NCI-H2107 (cell line): ENCODE measurements around the gene PI4KB.

Experiments
- DNase-seq: peaks from one replicate; lab custom pipeline; 2025; lab: John Stamatoyannopoulos, UW

Gene PI4KB

DNA sequence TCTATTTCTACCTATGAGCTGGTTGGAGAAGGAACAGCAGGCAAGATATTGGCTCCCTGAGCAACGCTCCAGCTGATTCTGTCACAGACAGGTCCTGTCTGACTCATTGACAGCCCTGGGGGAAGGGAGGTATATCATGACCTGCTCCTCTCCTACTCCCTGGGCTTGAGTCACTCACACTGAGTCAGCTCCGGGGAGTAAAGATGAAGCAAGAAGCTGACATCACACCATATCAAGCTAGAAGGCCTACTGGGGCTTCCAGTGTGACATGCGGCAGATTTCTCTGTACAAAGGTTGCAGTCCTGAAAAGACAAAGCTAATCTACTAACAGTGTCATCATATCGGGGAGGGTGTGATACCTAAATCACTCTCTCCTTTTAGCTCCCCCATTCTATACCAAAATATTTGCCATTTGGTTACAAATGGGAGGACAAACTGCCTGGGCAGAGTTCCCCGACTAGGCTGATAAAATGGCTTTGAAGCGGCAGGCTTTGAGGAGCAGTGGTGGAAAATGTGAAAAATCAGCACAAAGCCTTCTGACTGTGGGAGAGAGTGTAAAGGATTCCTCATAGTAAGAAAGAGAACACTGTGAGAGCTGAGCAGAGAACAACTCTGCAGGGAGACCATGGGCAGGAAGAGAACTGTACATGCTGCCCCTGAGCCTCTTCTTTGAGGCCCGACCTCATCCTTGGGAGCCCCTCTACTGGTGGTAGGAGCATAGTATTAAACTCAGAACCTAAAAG, 15.5 kb downstream of the PI4KB start:
- no peak for DNase-seq

DNA sequence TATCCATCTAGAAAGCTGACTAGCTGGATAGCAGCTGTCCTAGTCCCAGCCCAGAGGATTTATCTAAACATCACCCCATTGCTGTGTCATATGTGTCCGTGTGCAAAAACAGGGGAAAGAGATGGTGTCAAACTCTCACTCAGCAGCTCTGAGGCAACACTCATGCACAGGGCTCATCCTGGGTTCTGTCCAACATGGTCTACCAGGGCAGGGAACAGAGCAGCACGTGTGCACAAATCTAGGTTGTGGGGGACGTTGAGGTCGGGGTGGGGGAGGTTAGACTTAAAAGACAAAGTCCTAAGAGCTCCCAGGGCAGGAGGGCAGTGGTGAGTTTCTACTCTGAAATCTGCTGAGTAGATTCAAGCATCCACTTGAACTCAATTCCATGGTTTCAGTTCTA, 16.2 kb downstream of the PI4KB start:
- DNase-seq = no peak

DNA sequence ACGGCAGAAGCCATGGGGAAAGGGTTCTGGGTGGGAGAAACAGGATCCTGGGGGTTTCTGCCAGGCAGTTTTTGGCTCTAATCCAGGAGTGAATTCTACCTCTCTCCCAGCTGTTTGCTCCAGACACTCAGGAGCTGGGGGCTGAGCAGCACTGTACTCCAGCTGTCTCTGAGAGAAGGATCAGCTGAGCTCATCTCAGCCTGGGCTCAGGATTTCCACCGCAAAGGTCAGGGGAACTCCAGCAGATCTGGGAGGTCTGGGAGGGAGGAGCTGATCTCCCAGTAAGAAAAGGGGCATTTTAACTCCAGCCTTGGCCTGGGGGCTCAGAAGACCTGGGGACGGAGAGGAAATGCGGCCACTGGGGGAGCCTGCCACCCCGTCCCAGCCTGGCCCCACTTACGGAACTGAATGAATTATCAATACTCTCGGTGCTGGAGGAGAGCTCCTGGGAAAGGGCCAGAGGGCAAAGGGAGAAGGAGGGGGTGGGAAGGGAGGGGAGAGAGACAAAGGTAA, 17.3 kb downstream of the PI4KB start:
- no peak for DNase-seq

DNA sequence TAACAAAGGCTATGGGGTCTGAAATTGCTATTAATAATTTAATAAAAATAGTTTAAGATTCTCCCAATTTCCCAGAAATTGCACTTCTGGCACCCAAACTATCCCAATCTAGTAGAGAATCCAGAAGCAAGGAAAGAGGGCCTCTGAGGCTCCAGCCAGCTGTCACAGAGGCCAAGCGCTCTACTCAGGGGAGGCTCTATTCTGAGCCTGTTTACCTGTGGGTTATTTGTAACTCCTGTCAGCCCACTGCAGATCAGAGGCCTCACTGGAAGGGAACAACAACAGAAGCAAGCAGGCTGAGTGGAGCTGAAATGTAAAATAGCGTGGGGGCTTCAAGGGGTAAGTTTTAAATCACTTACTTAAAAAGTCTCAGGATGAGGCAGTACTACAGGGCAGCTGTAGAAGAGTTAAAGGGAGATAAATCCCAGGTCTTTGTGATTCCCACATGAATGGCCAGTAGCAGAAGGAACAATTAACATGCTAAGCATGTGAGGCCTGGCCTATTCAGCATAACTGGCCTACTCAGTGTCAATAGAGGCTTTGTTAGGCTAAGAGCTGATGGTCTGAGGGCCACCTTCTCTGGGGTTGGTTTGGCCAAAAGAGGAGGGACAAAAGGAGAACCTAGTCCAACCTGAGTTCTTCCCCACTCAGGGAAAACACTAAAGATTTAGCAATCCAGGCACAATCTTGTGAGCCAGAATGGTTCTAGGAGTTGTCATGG, 32.3 kb downstream of the PI4KB start:
- no peak for DNase-seq

DNA sequence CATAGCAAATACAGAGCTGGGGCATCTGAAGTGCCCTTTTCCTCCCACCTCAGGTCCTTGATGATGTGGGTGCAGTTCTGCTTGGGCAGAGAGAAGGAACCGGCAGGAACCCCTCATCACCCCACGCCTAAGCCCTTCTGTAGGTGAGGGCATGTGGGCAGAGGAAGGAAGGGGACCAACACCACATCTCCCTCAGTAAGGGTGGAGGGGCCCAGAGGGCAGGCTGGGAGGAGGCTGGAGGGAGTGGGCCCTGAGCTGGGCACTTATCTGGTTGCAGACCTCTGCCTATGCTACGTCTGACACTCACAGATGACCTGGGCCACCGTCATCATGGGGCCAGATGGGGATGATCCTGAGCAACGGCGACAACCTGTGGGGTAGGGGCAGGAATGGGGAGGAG, 34.1 kb downstream of the PI4KB start:
- no peak for DNase-seq

DNA sequence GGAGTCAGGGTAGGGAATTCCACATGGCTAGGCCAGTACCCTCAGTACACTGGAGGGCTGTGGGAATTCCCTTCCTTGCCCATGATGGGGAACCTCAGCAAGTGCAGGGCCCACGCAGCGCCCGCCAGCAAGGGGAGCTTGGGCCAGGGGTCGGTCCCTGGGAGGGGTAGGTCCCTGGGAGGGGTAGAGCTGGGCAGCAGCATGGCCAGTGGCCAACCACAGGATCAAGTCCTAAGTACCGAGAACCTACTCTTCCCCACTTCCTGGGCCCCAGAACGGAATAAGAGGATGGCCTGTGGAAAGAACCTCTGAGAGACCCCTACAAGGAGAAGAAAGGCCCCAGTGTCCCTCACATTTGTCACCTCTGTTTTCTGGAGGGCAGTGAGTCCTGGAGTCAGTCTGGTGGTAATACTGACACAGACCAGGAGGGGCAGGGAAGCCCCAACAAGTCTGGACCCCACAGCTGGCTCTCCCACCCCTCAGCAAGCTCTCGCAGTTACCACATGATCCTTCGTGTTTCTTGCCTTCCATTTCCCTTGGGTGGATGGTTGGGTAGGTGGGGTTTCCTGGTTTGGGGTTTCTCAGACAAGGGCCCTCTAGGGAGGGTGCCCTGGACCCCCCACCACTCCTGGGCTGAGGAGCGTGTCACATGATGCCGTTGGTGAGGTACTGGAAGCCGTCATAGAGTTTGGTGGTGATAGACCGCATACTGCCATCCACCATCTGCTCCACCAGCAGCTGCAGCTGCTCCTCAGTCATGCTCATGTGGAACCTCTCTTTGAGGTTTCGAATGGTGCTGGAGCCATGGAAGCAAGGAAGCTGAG, 34.8 kb downstream of the PI4KB start:
- no peak for DNase-seq

DNA sequence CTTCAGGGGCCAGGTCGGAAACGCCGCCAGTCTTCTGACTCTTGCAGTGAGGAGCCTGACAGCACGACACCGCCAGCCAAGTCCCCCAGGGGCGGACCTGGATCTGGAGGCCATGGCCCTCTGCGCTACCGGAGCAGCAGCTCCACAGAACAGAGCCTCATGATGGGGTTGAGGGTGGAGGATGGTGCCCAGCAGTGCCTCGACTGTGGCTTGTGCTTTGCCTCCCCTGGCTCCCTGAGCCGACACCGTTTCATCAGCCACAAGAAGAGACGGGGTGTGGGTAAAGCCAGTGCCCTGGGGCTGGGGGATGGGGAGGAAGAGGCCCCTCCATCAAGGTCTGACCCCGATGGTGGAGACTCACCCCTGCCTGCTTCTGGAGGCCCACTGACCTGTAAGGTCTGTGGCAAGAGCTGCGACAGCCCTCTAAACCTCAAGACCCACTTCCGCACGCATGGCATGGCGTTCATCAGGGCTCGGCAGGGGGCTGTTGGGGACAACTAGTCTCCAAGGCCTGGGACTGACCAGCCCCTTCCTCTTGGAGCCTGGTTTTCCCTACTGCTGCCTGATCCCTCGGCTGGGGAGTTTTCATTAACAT, 36.4 kb downstream of the PI4KB start:
- DNase-seq = no peak

DNA sequence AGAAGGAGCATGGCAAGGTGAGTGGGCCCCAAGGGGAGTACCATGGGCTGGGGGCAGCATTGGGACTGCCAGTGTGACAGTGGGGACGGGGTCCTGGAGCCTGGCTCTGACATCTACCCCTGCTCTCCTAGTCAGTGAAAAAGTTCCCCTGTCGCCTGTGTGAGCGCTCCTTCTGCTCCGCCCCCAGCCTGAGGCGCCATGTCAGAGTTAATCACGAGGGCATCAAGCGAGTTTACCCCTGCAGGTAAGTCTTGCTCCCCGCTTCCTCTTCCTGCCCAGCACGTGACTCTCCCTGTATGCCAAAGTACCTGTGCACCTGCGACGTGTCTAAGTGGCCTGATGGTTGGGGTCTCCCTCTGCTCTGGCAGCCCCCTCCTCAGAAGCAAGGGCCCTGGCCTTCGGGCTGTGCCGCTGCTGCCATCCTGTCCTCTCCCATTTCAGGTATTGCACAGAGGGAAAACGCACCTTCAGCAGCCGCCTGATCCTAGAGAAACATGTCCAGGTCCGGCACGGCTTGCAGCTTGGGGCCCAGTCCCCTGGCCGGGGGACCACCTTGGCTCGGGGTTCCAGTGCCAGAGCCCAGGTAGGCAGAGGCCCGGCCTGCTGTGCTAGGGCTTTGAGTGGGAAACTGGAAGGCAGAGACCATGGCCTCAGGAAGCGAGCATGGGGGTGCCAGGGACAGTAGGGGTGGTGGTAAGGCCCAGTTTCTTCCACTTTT, 37.1 kb downstream of the PI4KB start:
- DNase-seq = no peak

DNA sequence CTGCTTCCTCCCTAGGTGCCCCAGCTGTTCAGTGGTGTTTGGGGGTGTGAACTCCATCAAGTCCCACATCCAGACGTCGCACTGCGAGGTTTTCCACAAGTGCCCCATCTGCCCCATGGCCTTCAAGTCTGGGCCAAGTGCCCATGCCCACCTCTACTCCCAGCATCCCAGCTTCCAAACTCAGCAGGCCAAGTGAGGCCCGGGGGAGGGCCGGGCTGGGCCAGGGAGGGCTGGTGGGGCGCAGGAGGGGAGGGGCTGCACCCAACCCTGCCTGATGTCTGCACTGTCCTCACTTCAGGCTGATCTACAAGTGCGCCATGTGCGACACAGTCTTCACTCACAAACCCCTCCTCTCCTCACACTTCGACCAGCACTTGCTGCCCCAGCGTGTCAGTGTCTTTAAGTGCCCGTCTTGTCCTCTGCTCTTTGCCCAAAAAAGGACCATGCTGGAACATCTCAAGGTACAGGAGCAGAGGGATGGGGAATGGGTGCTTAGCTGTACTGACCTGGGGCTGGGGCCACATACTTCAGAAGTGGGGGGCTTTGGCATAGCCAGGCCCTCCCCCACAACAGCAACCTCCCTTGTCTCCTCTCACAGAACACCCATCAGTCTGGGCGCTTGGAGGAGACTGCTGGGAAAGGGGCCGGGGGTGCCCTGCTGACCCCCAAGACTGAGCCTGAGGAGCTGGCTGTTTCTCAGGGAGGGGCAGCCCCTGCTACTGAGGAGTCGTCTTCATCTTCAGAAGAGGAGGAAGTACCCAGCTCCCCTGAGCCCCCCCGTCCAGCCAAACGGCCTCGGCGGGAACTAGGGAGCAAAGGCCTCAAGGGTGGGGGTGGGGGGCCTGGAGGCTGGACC, 37.9 kb downstream of the PI4KB start:
- DNase-seq = no peak

DNA sequence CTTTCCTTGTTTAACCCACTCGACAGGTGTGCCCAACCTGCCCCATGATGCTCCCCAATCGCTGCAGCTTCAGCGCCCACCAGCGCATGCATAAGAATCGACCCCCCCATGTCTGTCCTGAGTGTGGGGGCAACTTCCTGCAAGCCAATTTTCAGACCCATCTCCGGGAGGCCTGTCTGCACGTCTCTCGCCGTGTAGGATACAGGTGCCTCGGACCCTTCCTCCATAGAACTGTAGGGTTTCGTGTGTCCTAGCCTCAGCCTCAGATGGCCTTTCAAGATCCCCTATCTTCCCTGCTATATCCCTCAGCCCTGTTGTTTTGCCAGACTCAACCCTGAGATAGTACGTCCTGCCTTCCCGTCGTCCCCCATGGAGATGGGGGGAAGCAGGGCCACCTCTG, 38.7 kb downstream of the PI4KB start:
- no peak for DNase-seq

DNA sequence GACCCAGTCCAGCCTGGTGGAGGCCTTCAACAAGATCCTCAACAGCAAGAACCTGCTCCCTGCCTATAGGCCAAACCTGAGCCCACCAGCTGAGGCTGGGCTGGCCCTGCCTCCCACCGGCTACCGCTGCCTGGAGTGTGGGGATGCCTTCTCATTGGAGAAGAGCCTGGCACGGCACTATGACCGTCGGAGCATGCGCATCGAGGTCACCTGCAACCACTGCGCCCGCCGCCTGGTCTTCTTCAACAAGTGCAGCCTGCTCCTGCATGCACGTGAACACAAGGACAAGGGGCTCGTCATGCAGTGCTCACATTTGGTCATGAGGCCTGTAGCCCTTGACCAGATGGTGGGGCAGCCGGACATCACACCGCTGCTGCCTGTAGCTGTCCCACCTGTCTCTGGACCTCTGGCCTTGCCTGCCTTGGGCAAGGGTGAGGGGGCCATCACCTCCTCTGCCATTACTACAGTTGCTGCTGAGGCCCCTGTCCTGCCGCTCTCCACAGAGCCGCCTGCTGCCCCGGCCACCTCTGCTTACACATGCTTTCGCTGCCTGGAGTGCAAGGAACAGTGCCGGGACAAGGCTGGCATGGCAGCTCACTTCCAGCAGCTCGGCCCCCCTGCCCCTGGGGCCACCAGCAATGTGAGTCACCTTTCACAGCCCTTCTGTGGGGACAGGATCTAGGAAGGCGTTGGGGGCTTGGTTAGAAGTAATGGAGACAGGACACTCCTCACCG, 39.3 kb downstream of the PI4KB start:
- DNase-seq = no peak

DNA sequence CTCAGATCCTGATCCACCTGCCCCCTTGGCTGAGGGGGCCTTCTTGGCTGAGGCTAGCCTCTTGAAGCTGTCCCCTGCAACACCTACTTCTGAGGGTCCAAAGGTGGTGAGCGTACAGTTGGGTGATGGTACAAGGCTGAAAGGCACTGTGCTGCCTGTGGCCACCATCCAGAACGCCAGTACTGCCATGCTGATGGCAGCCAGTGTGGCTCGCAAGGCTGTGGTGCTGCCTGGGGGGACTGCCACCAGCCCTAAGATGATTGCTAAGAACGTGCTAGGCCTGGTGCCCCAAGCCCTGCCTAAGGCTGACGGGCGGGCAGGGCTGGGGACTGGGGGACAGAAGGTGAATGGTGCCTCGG, 39.9 kb downstream of the PI4KB start:
- DNase-seq = no peak

DNA sequence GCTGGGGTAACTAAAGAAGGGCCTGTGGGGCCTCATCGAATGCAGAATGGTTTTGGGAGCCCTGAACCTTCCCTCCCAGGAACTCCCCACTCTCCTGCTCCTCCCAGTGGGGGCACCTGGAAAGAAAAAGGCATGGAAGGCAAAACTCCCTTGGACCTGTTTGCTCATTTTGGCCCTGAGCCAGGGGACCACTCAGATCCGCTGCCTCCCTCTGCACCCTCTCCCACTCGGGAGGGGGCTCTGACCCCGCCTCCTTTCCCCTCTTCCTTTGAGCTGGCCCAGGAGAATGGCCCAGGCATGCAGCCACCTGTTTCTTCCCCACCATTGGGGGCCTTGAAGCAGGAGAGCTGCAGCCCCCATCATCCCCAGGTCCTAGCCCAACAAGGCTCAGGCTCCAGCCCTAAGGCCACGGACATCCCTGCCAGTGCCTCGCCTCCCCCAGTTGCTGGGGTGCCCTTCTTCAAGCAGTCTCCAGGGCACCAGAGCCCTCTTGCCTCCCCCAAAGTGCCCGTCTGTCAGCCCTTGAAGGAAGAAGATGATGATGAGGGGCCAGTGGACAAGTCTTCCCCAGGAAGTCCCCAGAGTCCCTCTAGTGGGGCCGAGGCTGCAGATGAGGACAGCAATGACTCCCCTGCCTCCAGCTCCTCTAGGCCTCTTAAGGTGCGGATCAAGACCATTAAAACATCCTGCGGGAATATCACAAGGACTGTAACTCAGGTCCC, 40.4 kb downstream of the PI4KB start:
- DNase-seq = no peak

DNA sequence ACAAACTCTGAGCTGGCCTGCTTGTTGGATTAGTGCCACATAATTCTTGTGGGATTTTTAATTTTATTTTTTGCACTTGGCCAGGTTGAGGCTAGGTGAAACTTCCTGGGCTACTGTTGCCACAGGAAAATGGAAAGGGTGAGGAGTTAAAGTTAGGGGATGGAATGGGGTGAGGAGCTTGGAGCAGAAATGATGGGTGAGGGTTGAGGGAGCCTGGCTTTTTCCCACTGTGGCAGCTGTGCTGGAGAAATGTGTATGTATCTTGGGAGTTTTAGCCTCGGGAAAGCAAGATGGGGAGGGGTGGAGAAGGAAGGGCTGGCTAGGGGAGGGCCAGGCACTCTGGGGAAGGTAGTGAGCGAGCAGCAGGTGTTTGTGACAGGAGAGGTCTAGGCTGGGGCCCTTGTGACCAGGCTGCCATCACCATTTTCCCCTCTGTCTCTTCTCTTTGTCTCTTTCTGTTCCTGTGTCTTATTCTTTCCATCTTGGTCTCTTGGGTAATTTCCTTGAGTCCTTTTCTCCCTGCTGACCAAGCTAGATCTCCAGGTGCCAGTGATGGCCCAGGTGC, 43.1 kb downstream of the PI4KB start:
- DNase-seq = no peak

DNA sequence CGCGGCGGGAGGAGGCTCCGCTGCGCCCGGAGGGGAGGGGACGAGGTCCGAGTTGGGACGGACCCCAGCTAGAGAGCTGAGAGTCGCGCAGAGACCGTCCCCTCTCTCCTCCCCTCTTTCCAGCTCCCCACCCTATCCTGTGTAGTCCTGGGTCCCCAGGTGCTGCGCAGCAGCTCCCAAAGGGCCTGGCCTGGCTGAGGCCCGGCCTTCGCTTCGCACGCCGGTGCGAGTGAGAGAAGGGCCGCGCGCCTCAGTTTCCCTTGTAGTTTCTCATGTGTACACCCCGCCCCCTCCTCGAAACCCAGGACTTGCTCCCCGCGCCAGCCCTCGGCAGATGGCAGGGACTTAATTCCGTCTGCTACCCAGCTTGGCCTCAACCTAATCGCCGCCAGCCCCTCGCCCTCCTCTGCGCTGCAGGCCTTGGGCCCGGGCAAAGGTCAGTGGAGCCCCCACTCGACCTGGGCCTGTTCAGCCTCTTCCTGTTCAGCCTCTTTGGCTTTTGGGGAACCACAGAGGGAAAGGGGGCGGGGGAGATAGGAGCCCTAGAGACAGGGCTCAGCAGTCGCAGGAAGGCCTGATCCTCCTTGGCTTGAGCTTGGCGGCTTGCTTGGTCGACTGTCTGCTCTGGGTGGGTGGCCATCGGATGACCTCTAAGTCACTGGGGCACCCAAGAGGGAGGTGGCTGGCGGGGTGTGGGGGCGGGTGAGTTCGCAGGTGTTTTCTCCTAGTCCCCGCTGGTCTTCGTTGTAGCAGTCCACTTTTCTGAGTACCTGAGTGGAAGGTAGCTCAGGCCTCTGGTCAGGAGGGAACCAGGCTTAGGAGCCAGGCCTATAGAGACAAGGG, 44.1 kb downstream of the PI4KB start:
- no peak for DNase-seq

DNA sequence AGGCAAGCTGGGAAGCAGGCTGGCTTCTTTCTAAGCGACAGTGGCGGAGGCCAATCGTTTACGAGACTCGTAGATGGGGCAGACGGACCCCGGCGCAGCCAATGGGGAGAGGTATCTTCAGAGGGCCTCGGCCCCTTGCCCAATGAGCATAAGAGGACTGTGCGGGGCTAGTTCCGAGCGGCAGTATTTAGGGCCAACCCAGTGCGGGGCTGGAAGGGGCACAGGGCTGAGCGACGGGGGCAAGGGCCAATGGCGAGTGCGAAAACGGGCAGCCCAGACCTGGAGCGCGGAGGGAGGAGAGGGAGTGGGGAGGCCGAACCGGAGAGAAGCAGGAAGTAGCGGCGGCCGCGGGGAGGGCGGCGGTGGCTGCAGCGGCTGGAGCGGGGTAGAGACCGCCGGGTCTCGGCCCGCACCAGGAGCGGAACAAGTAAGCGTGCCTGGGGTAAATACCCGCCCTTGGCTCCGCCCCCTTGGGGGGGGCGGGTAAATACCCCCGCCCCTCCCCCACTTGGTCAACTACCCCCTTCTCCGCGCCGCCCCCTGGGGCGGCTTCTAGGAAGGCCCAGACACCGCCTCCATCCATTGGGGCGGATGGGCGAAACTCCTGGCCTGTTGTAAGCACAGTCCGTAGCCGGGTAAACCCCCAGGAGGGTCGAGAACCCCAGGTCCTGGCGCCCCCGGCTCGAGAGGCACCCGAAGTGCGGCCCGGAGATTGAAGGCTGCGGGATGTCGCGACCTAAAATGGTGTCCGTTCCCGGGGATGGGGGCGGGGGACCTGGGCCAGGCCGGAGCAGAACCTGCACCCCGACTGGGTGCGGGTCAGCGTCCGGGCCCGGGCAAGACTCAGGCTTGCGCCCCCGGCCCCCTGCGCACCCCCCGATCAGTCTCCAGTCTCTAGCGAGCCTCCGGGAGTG, 45.0 kb downstream of the PI4KB start, which contains the start of gene ZNF687:
ZNF687 (plus strand) TSS at position 331 of the 914 bp plus-strand sequence. CDS start 3,993 bp downstream, outside the sequence.
- peak; percentile 99 for DNase-seq
